Left colon (tissue), 2 donors: ENCODE measurements around the gene ANAPC16. TPM values are rescaled to one million over a fixed set of nuclear protein-coding genes. Genes with fewer than 3 reads are reported as not detected.
A peak's percentile ranks its signal among the peaks of the same experiment; 100 is the strongest.
"Not testable (repeated sequence)": the region's sequence is repeated elsewhere in the genome, so short reads cannot be mapped to it uniquely, and the experiment has no call there.

Source experiments
- ATAC-seq: fragments of 200-7000 bp; cut with Tn5 transposase; one replicate; pipeline ENCODE4 v1.9.1; 2020; ENCODE audit warnings: mild to moderate bottlenecking, moderate library complexity
- DNase-seq, 2 donors: peaks; one replicate each; pipeline ENCODE4 v3.0.0-alpha.2; 2020
- intact Hi-C, 2 donors: fragments of 100-400 bp; cut with DNase I in 1 of 2; cut with micrococcal nuclease in 1 of 2; formaldehyde crosslinking; loops; one replicate each; pipeline versions ENCODE4 v1.11.2 to v1.14.0; 2022; cut with DNase I, micrococcal nuclease
- total RNA-seq, 2 donors: library from RNA; stranded (reverse); fragmentation: NEBNext Ultra II Directional; extraction: Animal tissue kit (Norgen Biotek cat#: 25700); gene quantifications; one replicate each; pipeline ENCODE4 v1.2.1, GENCODE V29; 2021
- donor health status: DM: no; HTN: no; CAD: no.
- donor health status: DM: yes; HTN: yes; CAD: no.

ANAPC16 gene
- total RNA-seq, 2 donors from 2014 or later: 75.6 to 83.8 TPM

- DNase-seq (no peak), ATAC-seq (no peak)
- intact Hi-C loops: no loop called here
These were observed 9.1 kb upstream of the ANAPC16 start for GRCh38 chr10:72206511-72207229.

- ATAC-seq, DNase-seq, intact Hi-C loops: not testable (repeated sequence)
These were observed 7.3 kb upstream of the ANAPC16 start for GRCh38 chr10:72208526-72208925.

GRCh38 chr10:72211381-72211780 is 4.4 kb upstream of the ANAPC16 start:
- DNase-seq, intact Hi-C loops, ATAC-seq: not testable (repeated sequence)

GRCh38 chr10:72211832-72212231 is 4.0 kb upstream of the ANAPC16 start:
- intact Hi-C loops, ATAC-seq, DNase-seq: not testable (repeated sequence)

- ATAC-seq (no peak), DNase-seq (no peak)
- intact Hi-C loops: no loop called here
These were observed 2.5 kb downstream of the ANAPC16 start for GRCh38 chr10:72218325-72218724.

GRCh38 chr10:72218726-72219125 is 2.9 kb downstream of the ANAPC16 start:
- DNase-seq (no peak), ATAC-seq (no peak)
- intact Hi-C loops: no loop called here

- ATAC-seq (no peak), DNase-seq (no peak)
- intact Hi-C loops: no loop called here
These were observed 3.5 kb downstream of the ANAPC16 start for GRCh38 chr10:72219235-72219814.

- intact Hi-C loops: loop anchor here in 1 of 2 donors (10.0 kb wide), 1 partner anchor 114 kb away; no protein-coding TSS in a partner anchor
- ATAC-seq (no peak), DNase-seq (no peak)
These were observed 4.8 kb downstream of the ANAPC16 start for GRCh38 chr10:72220637-72221036.

GRCh38 chr10:72221278-72221677 is 5.5 kb downstream of the ANAPC16 start:
- intact Hi-C loops: loop anchor here in 1 of 2 donors (10.0 kb wide), 1 partner anchor 114 kb away; no protein-coding TSS in a partner anchor
- ATAC-seq (no peak), DNase-seq (no peak)

- intact Hi-C loops: loop anchor here in 1 of 2 donors (10.0 kb wide), 1 partner anchor 111 kb away; no protein-coding TSS in a partner anchor
- no peak for ATAC-seq
- no peak for DNase-seq
These were observed 7.9 kb downstream of the ANAPC16 start for GRCh38 chr10:72223743-72224101.

GRCh38 chr10:72224191-72224590 is 8.4 kb downstream of the ANAPC16 start:
- not testable (repeated sequence) for ATAC-seq, DNase-seq
- intact Hi-C loops: loop anchor here in 1 of 2 donors (10.0 kb wide), 1 partner anchor 111 kb away; no protein-coding TSS in a partner anchor

GRCh38 chr10:72226418-72227027 is 10.7 kb downstream of the ANAPC16 start:
- DNase-seq: no peak
- ATAC-seq: no peak
- intact Hi-C loops: loop anchor here in 1 of 2 donors (10.0 kb wide), 1 partner anchor 108 kb away; no protein-coding TSS in a partner anchor

- intact Hi-C loops: loop anchor here in 1 of 2 donors (10.0 kb wide), 1 partner anchor 107 kb away; no protein-coding TSS in a partner anchor
- DNase-seq (no peak), ATAC-seq (no peak)
These were observed 12.0 kb downstream of the ANAPC16 start for GRCh38 chr10:72227826-72228225.

GRCh38 chr10:72228318-72228751 is 12.5 kb downstream of the ANAPC16 start:
- intact Hi-C loops: loop anchor here in 1 of 2 donors (10.0 kb wide), 1 partner anchor 106 kb away; no protein-coding TSS in a partner anchor
- DNase-seq: no peak
- ATAC-seq: no peak

- DNase-seq (no peak), ATAC-seq (no peak)
- intact Hi-C loops: loop anchor here in 1 of 2 donors (10.0 kb wide), 1 partner anchor 105 kb away; no protein-coding TSS in a partner anchor
These were observed 13.7 kb downstream of the ANAPC16 start for GRCh38 chr10:72229261-72230251.

GRCh38 chr10:72233621-72234020 is 17.8 kb downstream of the ANAPC16 start:
- intact Hi-C loops: no loop called here
- ATAC-seq: no peak
- no peak for DNase-seq

- ATAC-seq (peak; percentile 46), DNase-seq (no peak)
- intact Hi-C loops: no loop called here
These were observed 18.8 kb downstream of the ANAPC16 start for GRCh38 chr10:72234560-72235095.
